Measurements from ENCODE around the gene GABRB1.

DNA sequence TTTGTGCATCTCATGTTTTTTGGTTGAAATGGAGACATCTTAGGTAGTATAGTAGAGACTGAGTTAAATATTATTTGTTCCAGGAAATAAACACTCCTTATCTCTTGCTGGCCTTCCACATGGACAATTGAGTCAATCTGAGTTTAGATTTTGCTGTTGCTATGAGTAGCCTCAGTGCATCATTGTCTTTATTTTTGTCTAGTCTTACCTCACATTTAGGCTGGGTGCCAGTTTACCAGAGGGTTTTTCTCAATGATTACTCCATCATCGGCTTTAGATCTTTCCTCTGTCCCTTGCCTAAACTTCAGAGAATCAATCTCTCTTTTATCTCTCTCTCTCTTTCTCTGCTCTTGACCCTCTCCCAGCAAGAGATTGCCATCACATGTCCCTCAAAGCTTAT lies 73.6 kb downstream of the GABRB1 start:
- TF ChIP-seq, protein P1, sequence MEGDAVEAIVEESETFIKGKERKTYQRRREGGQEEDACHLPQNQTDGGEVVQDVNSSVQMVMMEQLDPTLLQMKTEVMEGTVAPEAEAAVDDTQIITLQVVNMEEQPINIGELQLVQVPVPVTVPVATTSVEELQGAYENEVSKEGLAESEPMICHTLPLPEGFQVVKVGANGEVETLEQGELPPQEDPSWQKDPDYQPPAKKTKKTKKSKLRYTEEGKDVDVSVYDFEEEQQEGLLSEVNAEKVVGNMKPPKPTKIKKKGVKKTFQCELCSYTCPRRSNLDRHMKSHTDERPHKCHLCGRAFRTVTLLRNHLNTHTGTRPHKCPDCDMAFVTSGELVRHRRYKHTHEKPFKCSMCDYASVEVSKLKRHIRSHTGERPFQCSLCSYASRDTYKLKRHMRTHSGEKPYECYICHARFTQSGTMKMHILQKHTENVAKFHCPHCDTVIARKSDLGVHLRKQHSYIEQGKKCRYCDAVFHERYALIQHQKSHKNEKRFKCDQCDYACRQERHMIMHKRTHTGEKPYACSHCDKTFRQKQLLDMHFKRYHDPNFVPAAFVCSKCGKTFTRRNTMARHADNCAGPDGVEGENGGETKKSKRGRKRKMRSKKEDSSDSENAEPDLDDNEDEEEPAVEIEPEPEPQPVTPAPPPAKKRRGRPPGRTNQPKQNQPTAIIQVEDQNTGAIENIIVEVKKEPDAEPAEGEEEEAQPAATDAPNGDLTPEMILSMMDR (IDR thresholded peaks at IDR 0.05; ENCODE audit: extremely low read depth in 1 of 2, insufficient read depth in 1 of 2, low read depth in 1 of 2, low read length in 2 of 2) = no peak
- TF ChIP-seq, protein P2, sequence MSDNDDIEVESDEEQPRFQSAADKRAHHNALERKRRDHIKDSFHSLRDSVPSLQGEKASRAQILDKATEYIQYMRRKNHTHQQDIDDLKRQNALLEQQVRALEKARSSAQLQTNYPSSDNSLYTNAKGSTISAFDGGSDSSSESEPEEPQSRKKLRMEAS (IDR thresholded peaks at IDR 0.05; ENCODE audit: insufficient read depth, insufficient read length) = no peak
- TF ChIP-seq JUN (IDR thresholded peaks at IDR 0.05; ENCODE audit: borderline replicate concordance, insufficient read depth, insufficient read length, low read depth) = no peak
- TF ChIP-seq EZH2 (IDR thresholded peaks at IDR 0.05; ENCODE audit: borderline replicate concordance, low read depth, low read length, severe bottlenecking) = no peak
- TF ChIP-seq POLR2A (IDR thresholded peaks at IDR 0.05; ENCODE audit: low read depth, low read length) = no peak
- TF ChIP-seq POLR2AphosphoS5 (IDR thresholded peaks at IDR 0.05; ENCODE audit: insufficient read depth, low read depth, low read length) = no peak
- no peak for TF ChIP-seq MYC (IDR thresholded peaks at IDR 0.05; ENCODE audit: low read depth, low read length)
- TF ChIP-seq FOS (IDR thresholded peaks at IDR 0.05; ENCODE audit: borderline replicate concordance, insufficient read depth, low read length) = no peak
- TF ChIP-seq GATA2 (IDR thresholded peaks at IDR 0.05; ENCODE audit: insufficient read depth, insufficient read length, low read depth, low read length) = no peak

All from endothelial cell of umbilical vein (primary cell).